Ovary (tissue), 3 donors: ENCODE measurements around the gene ABL2.

Experiments
- EP300 ChIP-seq: sonication (generic); formaldehyde crosslinking; IDR thresholded peaks from one replicate; pipeline ENCODE4 v1.6.1; 2017; ENCODE audit warnings: antibody characterized with exemption
- TF ChIP-seq, protein P1 (sequence below), 3 donors: fragments of 450-650 bp in 2 of 3; fragments of 200-600 bp in 1 of 3; IDR thresholded peaks; one replicate each; pipeline versions ENCODE4 v1.5.1 to v1.8.0; 2016 to 2022; ENCODE audit warnings: antibody characterized with exemption in 3 of 3, mild to moderate bottlenecking in 1 of 3
- donor health status: DM: no; HTN: no; CAD: no.

DNA sequence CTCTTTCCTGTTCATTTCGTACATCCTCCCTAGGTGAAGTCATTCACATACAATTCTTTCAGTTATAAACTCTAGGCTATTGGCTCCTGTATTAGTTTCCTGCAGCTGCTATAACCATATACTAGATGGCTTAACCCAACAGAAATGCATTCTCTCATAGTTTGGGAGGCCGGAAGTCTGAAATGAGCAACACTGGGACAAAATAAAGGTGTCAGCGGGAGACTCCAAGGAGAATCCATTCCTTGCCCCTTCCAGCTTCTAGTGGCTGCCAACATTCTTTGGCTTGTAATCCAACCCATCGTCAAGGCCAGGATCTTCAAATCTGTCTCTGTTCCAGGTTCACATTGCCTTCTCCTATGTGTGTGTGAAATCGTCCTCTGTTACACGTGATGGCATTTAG, 76.3 kb downstream of the ABL2 start:
- TF ChIP-seq, protein P1, sequence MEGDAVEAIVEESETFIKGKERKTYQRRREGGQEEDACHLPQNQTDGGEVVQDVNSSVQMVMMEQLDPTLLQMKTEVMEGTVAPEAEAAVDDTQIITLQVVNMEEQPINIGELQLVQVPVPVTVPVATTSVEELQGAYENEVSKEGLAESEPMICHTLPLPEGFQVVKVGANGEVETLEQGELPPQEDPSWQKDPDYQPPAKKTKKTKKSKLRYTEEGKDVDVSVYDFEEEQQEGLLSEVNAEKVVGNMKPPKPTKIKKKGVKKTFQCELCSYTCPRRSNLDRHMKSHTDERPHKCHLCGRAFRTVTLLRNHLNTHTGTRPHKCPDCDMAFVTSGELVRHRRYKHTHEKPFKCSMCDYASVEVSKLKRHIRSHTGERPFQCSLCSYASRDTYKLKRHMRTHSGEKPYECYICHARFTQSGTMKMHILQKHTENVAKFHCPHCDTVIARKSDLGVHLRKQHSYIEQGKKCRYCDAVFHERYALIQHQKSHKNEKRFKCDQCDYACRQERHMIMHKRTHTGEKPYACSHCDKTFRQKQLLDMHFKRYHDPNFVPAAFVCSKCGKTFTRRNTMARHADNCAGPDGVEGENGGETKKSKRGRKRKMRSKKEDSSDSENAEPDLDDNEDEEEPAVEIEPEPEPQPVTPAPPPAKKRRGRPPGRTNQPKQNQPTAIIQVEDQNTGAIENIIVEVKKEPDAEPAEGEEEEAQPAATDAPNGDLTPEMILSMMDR (IDR thresholded peaks at IDR 0.05): no peak
- TF ChIP-seq EP300: no peak
